Measurements from ENCODE around the gene ADAMTSL3.

Gene ADAMTSL3

GRCh38 chr15:83762367-83762766 is 108.4 kb downstream of the ADAMTSL3 start:
- no peak for DNase-seq

GRCh38 chr15:83764201-83764838 is 110.4 kb downstream of the ADAMTSL3 start:
- no peak for DNase-seq

- DNase-seq, result no peak
These were observed 112.4 kb downstream of the ADAMTSL3 start for GRCh38 chr15:83766339-83766738.

GRCh38 chr15:83767741-83768140 is 113.8 kb downstream of the ADAMTSL3 start:
- no peak for DNase-seq

GRCh38 chr15:83769411-83769999 is 115.6 kb downstream of the ADAMTSL3 start:
- DNase-seq, result no peak

- DNase-seq, result no peak
These were observed 121.8 kb downstream of the ADAMTSL3 start for GRCh38 chr15:83775738-83776137.

GRCh38 chr15:83776986-83777385 is 123.1 kb downstream of the ADAMTSL3 start:
- no peak for DNase-seq

- no peak for DNase-seq
These were observed 129.3 kb downstream of the ADAMTSL3 start for GRCh38 chr15:83783227-83783626.

GRCh38 chr15:83784975-83785374 is 131.1 kb downstream of the ADAMTSL3 start:
- DNase-seq, result no peak

GRCh38 chr15:83786336-83786735 is 132.4 kb downstream of the ADAMTSL3 start:
- DNase-seq, result no peak

- no peak for DNase-seq
These were observed 139.1 kb downstream of the ADAMTSL3 start for GRCh38 chr15:83793069-83793468.

GRCh38 chr15:83794209-83794608 is 140.3 kb downstream of the ADAMTSL3 start:
- DNase-seq, result no peak

GRCh38 chr15:83809345-83809744 is 155.4 kb downstream of the ADAMTSL3 start:
- DNase-seq, result no peak

- no peak for DNase-seq
These were observed 156.2 kb downstream of the ADAMTSL3 start for GRCh38 chr15:83810110-83810509.

GRCh38 chr15:83813682-83814081 is 159.8 kb downstream of the ADAMTSL3 start:
- no peak for DNase-seq

GRCh38 chr15:83815506-83815905 is 161.6 kb downstream of the ADAMTSL3 start:
- DNase-seq, result no peak

- no peak for DNase-seq
These were observed 162.4 kb downstream of the ADAMTSL3 start for GRCh38 chr15:83816124-83816883.

- DNase-seq, result no peak
These were observed 164.7 kb downstream of the ADAMTSL3 start for GRCh38 chr15:83818591-83818990.

GRCh38 chr15:83830381-83830780 is 176.5 kb downstream of the ADAMTSL3 start:
- no peak for DNase-seq

GRCh38 chr15:83833569-83833968 is 179.6 kb downstream of the ADAMTSL3 start:
- no peak for DNase-seq

- DNase-seq, result no peak
These were observed 181.6 kb downstream of the ADAMTSL3 start for GRCh38 chr15:83835479-83835878.

- DNase-seq, result no peak
These were observed 184.1 kb downstream of the ADAMTSL3 start for GRCh38 chr15:83837945-83838571.

- no peak for DNase-seq
These were observed 184.8 kb downstream of the ADAMTSL3 start for GRCh38 chr15:83838763-83839162.

- DNase-seq, result no peak
These were observed 188.4 kb downstream of the ADAMTSL3 start for GRCh38 chr15:83842281-83842680.

Measured in activated CD4-positive, alpha-beta T cell treated with anti-CD3 and anti-CD28 coated beads for 4 hours (primary cell).